WTC11 (cell line): ENCODE results near the gene KRTAP5-6. TPM values are rescaled to one million over a fixed set of nuclear protein-coding genes. Genes with fewer than 3 reads are reported as not detected.
A peak's percentile ranks its signal among the peaks of the same experiment; 100 is the strongest.

ENCODE experiments used
- ATAC-seq: fragments of 200-7000 bp; cut with Tn5 transposase; 2 replicates; pipeline ENCODE4 v1.10.0; 2021; ENCODE audit warnings: mild to moderate bottlenecking, moderate library complexity
- CTCF ChIA-PET: fragments of 300-600 bp; sonication (Branson Sonifier 250); formaldehyde crosslinking; loops from one replicate; lab custom pipeline; 2021; ENCODE audit warnings: antibody characterized with exemption; lab: Charles Lee
- POLR2A ChIA-PET: fragments of 350-600 bp; sonication (Branson Sonifier 250); formaldehyde crosslinking; loops from one replicate; lab custom pipeline; 2021; ENCODE audit warnings: antibody characterized with exemption; lab: Charles Lee
- DNase-seq: peaks from one replicate; pipeline ENCODE4 v3.0.0; 2021; ENCODE audit warnings: low spot score
- H3K27ac Mint-ChIP-seq: 2 replicates; pipeline ENCODE4 v1.8.0; 2021; ENCODE audit warnings: mixed read lengths
- H3K27me3 Mint-ChIP-seq: 2 replicates; pipeline ENCODE4 v1.8.0; 2021; ENCODE audit warnings: low read depth, mild to moderate bottlenecking, moderate library complexity, mixed read lengths
- H3K36me3 Mint-ChIP-seq: 2 replicates; pipeline ENCODE4 v1.8.0; 2021; ENCODE audit warnings: mixed read lengths
- H3K4me1 Mint-ChIP-seq: 2 replicates; pipeline ENCODE4 v1.8.0; 2022; ENCODE audit warnings: mixed read lengths
- H3K4me3 Mint-ChIP-seq: 2 replicates; pipeline ENCODE4 v1.8.0; 2021; ENCODE audit warnings: mild to moderate bottlenecking, moderate library complexity, mixed read lengths
- H3K9me3 Mint-ChIP-seq: 2 replicates; pipeline ENCODE4 v1.8.0; 2021; ENCODE audit warnings: mixed read lengths
- EMX1 ChIP-seq: fragments of 250-450 bp; sonication (Bioruptor Pico); IDR thresholded peaks from 2 replicates; pipeline ENCODE4 v1.8.0; 2021; ENCODE audit warnings: mild to moderate bottlenecking
- ERG ChIP-seq: fragments of 250-450 bp; sonication (Bioruptor Pico); IDR thresholded peaks from 2 replicates; pipeline ENCODE4 v1.8.0; 2021; ENCODE audit warnings: mild to moderate bottlenecking
- FOXK1 ChIP-seq: sonication (generic); formaldehyde crosslinking; IDR thresholded peaks from 2 replicates; pipeline ENCODE4 v1.8.0; 2022; ENCODE audit warnings: mild to moderate bottlenecking, moderate library complexity, missing genetic modification reagents
- FOXP4 ChIP-seq: sonication (generic); formaldehyde crosslinking; IDR thresholded peaks from 2 replicates; pipeline ENCODE4 v1.8.0; 2022; ENCODE audit warnings: mild to moderate bottlenecking, missing genetic modification reagents
- GTF2I ChIP-seq: fragments of 250-450 bp; sonication (Bioruptor Pico); conservative IDR thresholded peaks from 2 replicates; pipeline ENCODE4 v1.4.0; 2021; ENCODE audit warnings: mild to moderate bottlenecking
- IRF1 ChIP-seq: sonication (generic); formaldehyde crosslinking; IDR thresholded peaks from 2 replicates; pipeline ENCODE4 v1.8.0; 2023; ENCODE audit warnings: missing genetic modification reagents
- JUN ChIP-seq: sonication (generic); formaldehyde crosslinking; IDR thresholded peaks from 2 replicates; pipeline ENCODE4 v1.8.0; 2023; ENCODE audit warnings: mild to moderate bottlenecking, missing genetic modification reagents
- MAX ChIP-seq: sonication (generic); formaldehyde crosslinking; IDR thresholded peaks from 2 replicates; pipeline ENCODE4 v1.8.0; 2022; ENCODE audit warnings: mild to moderate bottlenecking, missing genetic modification reagents
- MXD4 ChIP-seq: fragments of 250-450 bp; sonication (Bioruptor Pico); IDR thresholded peaks from 2 replicates; pipeline ENCODE4 v1.8.0; 2021; ENCODE audit warnings: mild to moderate bottlenecking, moderate library complexity, borderline replicate concordance
- MYBL2 ChIP-seq: sonication (generic); formaldehyde crosslinking; IDR thresholded peaks from 2 replicates; pipeline ENCODE4 v1.8.1; 2023; ENCODE audit warnings: mild to moderate bottlenecking, moderate library complexity, missing genetic modification reagents
- NFATC4 ChIP-seq: fragments of 250-450 bp; sonication (Bioruptor Pico); IDR thresholded peaks from 2 replicates; pipeline ENCODE4 v1.9.0; 2021; ENCODE audit warnings: mild to moderate bottlenecking
- NFYB ChIP-seq: sonication (generic); formaldehyde crosslinking; conservative IDR thresholded peaks from 2 replicates; pipeline ENCODE4 v1.8.0; 2022; ENCODE audit warnings: low read depth, missing genetic modification reagents
- NR2C2 ChIP-seq: sonication (generic); formaldehyde crosslinking; IDR thresholded peaks from 2 replicates; pipeline ENCODE4 v1.8.0; 2022; ENCODE audit warnings: mild to moderate bottlenecking, missing genetic modification reagents
- NR3C1 ChIP-seq: sonication (generic); formaldehyde crosslinking; conservative IDR thresholded peaks from 2 replicates; pipeline ENCODE4 v1.8.1; 2023; ENCODE audit warnings: low read depth, mild to moderate bottlenecking, missing genetic modification reagents
- OVOL2 ChIP-seq: fragments of 250-450 bp; sonication (Bioruptor Pico); IDR thresholded peaks from 2 replicates; pipeline ENCODE4 v1.9.0; 2021; ENCODE audit warnings: mild to moderate bottlenecking, borderline replicate concordance
- RELA ChIP-seq: sonication (generic); formaldehyde crosslinking; IDR thresholded peaks from 2 replicates; pipeline ENCODE4 v1.8.1; 2022; ENCODE audit warnings: missing genetic modification reagents, mild to moderate bottlenecking, borderline replicate concordance
- STAT6 ChIP-seq: sonication (generic); formaldehyde crosslinking; conservative IDR thresholded peaks from 2 replicates; pipeline ENCODE4 v1.8.1; 2023; ENCODE audit warnings: mild to moderate bottlenecking, low read depth, missing genetic modification reagents, moderate library complexity
- ZNF121 ChIP-seq: sonication (generic); formaldehyde crosslinking; IDR thresholded peaks from 2 replicates; pipeline ENCODE4 v1.8.0; 2023; ENCODE audit warnings: missing genetic modification reagents
- ZNF232 ChIP-seq: sonication (generic); formaldehyde crosslinking; IDR thresholded peaks from 2 replicates; pipeline ENCODE4 v1.8.0; 2022; ENCODE audit warnings: mild to moderate bottlenecking, missing genetic modification reagents
- ZNF281 ChIP-seq: sonication (generic); formaldehyde crosslinking; IDR thresholded peaks from 2 replicates; pipeline ENCODE4 v1.8.0; 2023; ENCODE audit warnings: mild to moderate bottlenecking, missing genetic modification reagents
- ZNF423 ChIP-seq: fragments of 250-450 bp; sonication (Bioruptor Pico); IDR thresholded peaks from 2 replicates; pipeline ENCODE4 v2.1.2; 2022; ENCODE audit warnings: mild to moderate bottlenecking, moderate library complexity
- total RNA-seq: library from RNA; stranded (reverse); gene quantifications from 3 replicates; pipeline ENCODE4 v1.2.3, GENCODE V29; 2021

KRTAP5-6 gene
- total RNA-seq, 1 experiment from 2014 or later = 0.35 TPM

- no peak for TF ChIP-seq MAX (CRISPR knock-in tag)
- no peak for TF ChIP-seq NR3C1
- TF ChIP-seq FOXP4 (CRISPR knock-in tag) = no peak
- no peak for TF ChIP-seq ERG (CRISPR knock-in tag)
- no peak for TF ChIP-seq ZNF121 (CRISPR knock-in tag)
- TF ChIP-seq EMX1 (CRISPR knock-in tag) = no peak
These were observed 48.2 kb upstream of the KRTAP5-6 start (continued) for GRCh38 chr11:1648653-1649420.

- ChIA-PET POLR2A (no interaction called here), CTCF (interaction anchor here (0.7 to 3.8 kb wide), 7 partner anchors 10 to 501 kb away, joined by 3 to 57 read pairs (median 3); no protein-coding TSS in a partner anchor)
- no peak overlapping the region for H3K27ac Mint-ChIP-seq
- H3K27me3 Mint-ChIP-seq = peaks cover 17% of the 10 kb centered on the region
- TF ChIP-seq GTF2I (CRISPR knock-in tag) (peak; percentile 94), MYBL2 (CRISPR knock-in tag) (no peak)
- no peaks in the 10 kb centered on the region for H3K36me3 Mint-ChIP-seq
- no peaks in the 10 kb centered on the region for H3K4me1 Mint-ChIP-seq
- H3K9me3 Mint-ChIP-seq = no peaks in the 10 kb centered on the region
- no peak overlapping the region for H3K4me3 Mint-ChIP-seq
- ATAC-seq (no peak), DNase-seq (no peak)
These were observed 46.7 kb upstream of the KRTAP5-6 start for GRCh38 chr11:1650034-1650917.

GRCh38 chr11:1650918-1651262 is 46.1 kb upstream of the KRTAP5-6 start:
- ATAC-seq (no peak), DNase-seq (no peak)
- H3K27ac Mint-ChIP-seq = no peak overlapping the region
- H3K27me3 Mint-ChIP-seq = peaks cover 17% of the 10 kb centered on the region
- no peak overlapping the region for H3K4me3 Mint-ChIP-seq
- no peaks in the 10 kb centered on the region for H3K9me3 Mint-ChIP-seq
- POLR2A ChIA-PET = no interaction called here
- no peaks in the 10 kb centered on the region for H3K4me1 Mint-ChIP-seq
- no peaks in the 10 kb centered on the region for H3K36me3 Mint-ChIP-seq
- CTCF ChIA-PET = interaction anchor here (0.6 to 3.8 kb wide), 7 partner anchors 10 to 1421 kb away, joined by 3 to 57 read pairs (median 3); no protein-coding TSS in a partner anchor
- TF ChIP-seq ZNF281 (CRISPR knock-in tag) (no peak), STAT6 (CRISPR knock-in tag) (no peak), MXD4 (no peak), ZNF423 (CRISPR knock-in tag) (no peak), IRF1 (no peak), NFYB (no peak), JUN (no peak), ZNF232 (no peak), NFATC4 (CRISPR knock-in tag) (no peak), OVOL2 (no peak), FOXK1 (CRISPR knock-in tag) (no peak), NR2C2 (CRISPR knock-in tag) (no peak), RELA (CRISPR knock-in tag) (no peak)
